HG02981 (cell line): ENCODE results near the gene CIPC.
A peak's percentile ranks its signal among the peaks of the same experiment; 100 is the strongest.

Experiments
- ATAC-seq: cut with Tn5 transposase; IDR thresholded peaks from one replicate; pipeline ENCODE4 v1.9.1; 2021; ENCODE audit warnings: mild to moderate bottlenecking, moderate library complexity; ENCODE audit not compliant: unreplicated experiment

CIPC gene

DNA sequence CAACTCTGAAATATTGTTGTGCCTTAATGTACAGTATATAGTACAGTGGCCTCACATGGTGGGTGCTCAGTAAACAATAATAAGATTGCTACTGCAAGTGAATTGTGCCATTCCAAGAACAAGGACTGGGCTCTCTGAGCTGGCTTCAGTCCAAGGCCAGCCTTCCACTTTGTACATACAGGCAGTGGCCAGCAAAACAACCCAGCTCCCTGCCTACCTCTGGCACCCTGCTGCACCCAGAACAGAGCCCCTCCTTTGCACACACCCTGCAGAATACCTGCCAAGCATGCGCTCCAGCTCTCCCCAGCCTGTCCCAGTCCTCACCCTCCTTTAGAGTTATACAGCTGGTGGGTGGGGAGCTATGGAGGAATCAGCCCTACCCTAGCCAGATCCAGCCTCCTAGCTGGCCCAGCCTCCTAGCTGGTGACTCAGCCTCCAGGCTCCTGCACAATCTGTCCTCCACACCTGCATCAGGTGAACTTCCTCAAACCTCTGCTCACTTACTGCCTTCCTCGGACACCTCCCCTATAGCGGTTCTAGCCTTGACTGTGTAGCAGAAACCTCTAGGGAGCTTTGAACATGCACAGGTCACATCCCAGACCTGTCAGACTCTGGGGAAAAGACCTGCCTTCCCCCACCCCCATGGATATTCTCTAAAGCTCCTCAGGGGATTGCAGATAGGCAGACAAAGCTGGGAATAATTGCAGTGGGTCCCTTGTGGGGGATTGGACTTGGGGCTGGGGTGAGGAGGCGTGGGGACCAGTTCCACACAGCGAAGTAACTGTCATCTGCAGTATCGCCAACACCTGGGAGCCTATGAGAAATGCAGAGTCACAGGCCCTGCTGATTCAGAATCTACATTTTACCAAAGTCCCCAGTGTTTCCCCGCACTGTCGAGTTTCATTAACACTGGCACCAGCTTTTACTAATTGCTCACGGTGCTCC is 25.6 kb downstream of the CIPC start:
- ATAC-seq = no peak

DNA sequence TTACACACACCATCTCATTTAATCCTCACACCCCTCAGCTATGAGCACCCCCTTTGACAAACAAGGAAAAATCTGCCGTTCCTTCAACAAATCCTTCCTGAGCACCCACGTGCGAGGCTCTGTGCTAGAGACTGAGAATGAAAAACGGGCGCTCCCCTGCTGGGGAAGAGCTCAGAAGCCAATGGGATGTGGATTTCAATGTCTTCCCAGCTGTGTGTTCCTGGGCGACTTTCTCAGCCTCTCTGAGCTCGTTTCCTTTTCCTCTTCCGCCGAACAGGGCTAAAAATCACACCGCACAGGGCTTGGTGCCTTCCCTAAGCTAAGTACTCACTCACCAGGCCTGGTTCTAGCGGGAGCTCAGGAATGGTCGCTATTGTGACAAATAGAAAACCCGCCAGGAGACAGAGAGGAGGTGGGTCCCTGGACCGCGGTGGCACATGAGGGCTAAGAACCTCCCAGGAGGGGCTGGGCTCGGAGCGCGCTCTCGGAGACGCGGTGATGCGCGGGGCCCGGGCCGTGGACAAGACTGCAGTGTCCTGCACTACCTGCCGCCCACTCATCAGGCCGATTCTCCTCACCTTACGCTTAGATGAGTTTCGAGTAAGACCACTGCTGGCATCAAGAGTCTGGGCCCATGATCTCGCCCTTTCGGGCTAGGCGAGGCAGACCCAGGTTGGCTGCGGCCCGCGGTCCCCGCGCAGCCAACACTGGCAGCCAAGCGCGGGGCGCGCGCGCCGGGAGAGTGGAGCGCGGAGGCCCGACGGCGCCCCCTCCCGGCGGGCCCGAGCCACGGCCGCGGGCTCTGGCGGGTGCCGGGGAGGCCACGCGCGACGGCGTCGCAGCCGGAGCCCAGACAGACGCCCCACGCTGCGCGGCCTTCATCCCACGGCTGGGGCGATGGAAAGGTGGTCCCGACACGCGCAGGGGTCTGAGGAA is 26.6 kb downstream of the CIPC start:
- ATAC-seq = no peak

DNA sequence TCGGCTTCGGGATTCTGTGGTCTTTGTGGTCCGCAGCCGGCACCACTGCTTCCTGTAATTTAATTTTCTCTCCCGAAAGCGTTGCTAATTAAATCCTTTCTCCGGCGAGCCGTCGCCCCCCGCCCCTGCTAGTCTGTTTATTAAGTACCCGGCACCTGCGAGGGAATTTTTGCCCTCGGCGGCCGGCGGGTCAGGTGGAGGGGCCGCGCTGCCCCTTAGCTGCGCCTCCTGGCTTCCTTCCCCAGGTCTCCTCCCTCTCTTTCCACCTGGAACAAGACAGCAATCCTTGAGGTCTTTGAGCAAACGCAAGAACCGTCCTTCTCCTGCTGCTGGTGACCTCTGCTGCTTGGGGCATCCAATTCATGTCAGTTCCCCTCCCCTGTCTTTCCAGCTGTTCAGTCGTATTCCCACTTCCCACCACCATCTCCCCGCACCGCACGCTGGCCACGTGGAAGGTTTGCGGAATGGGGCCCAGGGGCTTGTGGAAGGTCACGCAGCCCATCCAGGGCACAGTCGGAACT is 27.3 kb downstream of the CIPC start:
- ATAC-seq = no peak

DNA sequence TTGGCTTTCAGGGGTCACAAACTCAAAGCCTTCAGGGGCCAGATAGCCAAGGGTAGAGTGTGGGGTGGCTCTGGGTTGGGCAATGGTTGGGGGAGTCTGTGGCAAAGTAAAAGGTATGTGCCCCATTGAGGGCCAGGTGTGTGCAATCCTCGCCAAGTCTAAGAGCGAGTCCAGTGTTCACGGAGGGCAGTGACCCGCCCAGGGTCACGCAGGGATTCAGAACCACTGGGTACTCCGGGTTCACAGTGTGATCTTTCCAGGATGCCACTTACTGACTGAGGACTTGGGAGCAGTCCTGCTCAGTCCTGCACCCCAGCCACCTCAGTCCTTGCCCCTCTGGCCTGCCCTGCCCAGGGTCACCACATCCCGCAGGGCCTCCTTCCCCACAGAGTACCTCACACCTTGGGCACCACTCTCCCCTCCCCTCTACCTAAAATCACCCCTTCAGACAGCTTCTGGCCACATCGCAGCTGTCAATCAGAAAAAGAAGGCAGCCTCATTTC is 27.8 kb downstream of the CIPC start:
- ATAC-seq = no peak

DNA sequence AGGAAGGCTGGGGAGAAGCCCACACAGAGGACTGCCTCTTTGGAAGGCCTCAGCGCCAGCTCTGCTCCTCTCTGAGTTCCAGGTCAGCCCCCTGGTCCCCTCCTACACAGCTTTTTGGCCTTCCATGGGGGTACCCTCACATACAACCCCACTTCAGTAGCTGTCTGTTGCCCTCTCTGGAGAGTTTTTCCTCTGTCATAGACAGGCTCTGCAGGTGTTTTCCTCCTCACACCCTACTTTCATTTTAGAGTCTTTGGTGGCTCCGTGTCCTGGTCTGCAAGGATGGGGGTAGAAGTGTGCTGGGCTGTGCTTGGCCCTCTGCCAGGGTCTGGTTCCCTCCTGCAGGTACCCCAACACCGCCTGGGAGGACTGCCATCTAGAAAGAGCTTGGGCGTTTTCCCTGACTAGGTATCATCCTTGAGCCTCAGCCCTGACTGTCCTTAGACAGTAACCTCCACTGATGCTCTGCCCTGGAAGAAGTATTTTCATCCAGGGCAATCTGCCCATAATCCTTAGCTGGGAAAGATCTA is 28.5 kb downstream of the CIPC start:
- no peak for ATAC-seq

DNA sequence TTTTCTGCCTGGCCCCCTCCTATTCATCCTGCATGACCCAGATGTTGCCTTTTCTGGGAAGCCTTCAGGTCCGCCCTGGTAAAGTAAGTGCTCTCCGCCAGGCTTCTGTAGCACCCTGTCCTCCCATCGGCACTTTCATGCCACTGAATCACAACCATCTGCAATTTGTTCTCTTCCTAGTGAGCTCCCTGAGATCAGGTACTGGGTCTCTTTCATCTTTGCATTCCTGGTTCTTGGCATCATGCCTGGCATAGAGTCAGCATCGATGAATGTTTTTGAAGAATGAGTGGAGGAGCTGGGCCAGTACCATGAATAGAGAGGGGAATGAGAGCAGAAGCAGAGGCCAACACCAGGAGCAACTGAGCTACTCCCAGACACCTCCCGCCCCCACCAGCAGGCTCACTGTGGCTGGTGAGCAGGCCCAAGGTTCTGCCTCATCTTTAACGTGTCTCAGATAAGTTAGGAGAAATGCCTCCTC is 30.4 kb downstream of the CIPC start:
- ATAC-seq = no peak

DNA sequence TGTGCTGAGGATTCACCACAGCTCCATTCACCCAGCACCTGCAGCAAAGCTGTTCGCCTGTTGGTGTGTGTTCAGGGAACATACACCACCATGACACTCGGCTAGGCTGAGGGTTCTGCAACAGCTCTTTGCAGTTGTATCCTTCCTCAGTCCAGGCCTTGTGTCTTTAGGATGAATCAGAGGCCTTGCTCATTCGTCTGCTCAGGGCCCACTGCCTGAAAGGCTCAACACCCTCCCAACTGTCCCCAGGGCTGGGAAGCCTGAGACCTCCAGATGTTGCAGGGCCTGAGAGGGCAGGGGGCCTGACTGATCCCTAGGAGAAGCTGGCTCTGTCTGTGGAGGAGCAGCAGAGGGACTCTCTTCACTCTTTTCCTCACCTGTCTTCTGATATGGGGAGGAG is 32.3 kb downstream of the CIPC start:
- no peak for ATAC-seq

DNA sequence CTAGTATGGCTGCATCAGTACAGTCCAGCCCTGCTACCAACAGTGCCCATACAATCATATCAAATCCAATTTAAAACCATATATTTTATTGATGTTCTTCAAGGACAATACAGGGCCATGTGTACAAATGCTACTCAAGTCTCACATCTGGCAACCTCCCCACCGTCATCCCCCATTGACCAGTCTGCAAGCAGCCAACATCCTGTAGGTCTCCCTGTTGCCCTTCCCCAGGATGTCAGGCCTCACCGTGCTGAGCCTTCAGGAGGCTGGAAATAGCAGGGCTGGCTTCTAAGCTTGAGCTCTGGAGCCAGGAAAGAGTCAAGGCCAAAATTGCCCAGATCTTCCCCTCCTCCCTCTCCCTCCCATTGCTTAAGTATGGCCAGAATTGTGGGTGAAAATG is 33.1 kb downstream of the CIPC start:
- ATAC-seq = no peak

DNA sequence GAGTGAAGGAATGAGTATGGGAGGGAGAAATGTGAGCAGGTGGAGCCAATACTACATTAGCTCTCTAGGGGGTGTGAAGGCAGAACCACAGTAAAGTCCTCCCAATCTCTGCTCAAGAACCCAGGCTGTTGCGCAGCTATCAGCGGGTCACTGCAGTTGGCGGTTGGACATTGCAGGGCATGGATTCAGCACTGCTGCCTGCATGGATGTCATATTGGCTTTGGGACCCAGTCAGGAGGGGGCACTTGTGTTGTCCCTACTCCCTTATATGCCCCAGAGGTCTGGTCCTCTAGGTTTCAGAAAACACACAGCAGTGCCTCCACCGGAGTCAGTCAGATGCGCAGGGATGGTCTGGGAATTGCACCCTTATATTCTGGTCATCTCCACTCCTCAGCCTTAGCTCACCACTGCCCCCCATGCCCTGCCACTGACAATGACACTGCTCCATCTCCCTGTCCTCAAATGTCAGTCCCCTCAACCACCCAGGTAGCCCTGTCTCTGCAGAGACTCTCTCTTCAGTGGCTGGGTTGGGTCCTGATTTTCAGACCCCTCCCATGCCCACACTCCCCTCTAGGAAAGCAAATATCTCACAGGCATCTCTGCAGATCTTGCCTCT is 33.9 kb downstream of the CIPC start:
- ATAC-seq = no peak

DNA sequence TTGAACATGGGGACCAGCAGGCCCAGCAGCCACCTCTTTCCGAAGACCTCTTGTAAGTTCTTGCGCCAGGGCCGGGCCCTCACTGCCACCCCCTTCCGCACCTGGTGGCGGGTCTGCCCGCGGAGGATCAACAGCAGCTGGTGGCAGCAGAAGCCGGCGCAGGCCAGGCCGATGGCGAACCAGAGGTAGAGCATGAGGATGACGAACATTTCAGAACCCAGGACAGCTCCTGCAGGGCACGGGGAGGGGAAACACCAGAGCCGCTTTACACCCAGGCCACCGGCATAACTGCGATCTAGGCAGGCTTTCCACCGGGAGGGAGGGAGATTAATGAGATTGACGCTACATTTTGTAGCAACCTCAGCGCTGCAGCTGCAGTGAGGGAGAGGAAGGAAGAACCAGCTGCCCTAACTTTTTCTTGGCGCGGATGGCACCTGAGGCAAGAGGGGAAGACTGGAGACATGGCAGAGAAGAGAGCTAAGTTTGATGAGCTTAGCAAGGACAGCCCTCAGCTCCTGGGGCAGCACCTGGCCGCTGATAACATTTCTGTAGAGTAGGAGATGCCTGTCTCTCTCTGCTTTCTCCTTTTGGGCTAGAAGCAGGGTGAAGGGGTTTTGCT is 35.8 kb downstream of the CIPC start:
- ATAC-seq = peak; percentile 75

DNA sequence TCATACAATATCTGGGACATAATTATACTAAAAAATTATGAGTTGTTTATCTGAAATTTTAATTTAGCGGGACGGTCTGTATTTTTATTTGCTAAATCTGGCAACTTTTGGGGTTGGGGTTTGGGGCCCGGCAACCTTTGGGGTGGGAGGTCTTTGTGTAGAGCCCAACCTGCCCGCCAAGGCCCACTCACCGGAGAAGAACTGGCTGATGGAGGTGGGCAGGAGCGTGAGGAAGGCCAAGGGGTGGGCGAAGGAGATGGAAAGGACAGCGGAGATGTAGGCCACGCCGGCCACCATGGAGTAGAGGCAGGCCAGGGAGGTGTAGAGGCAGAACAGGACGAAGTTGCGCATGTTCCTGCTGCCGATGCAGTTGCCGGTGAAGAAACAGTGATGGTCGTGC is 41.0 kb downstream of the CIPC start:
- no peak for ATAC-seq

DNA sequence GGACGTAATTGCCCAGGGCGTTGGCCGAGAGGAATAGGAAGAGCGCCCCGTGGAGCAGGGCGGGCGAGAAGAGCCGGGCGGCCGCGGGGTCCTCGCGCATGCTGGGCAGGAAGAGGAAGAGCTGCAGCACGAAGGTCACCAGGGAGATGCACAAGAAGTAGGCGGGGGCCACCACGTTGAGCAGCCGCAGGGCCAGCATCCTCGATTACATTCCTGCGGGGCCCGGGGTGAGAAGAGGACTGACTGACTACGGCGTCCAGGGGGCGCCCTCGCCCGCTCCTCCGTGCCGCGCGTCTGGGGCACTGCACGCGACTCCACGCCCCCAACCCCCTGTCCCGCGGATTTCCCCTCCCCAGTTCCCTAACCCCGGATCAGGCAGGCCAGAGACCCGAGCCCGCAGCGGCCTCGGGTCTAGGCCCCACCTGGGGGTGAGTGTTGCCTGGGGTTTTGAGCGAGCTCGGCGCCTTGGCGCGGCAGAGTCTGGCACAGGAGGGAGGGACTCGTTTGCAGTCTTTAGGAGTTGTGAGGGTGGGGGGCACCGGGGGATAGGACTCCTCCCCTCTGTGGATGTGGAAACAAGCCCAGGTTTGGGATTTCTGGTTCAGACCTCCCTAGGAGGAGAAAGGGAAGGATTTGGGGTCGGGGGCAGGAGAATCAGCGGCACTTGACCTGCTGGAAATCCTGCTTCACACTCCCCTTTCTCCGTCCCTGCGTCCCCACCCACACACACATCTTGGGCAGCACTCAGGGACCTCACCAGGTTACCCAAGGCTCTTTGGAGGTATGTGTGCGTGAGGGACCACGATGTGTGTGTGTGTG is 41.7 kb downstream of the CIPC start:
- ATAC-seq = no peak

DNA sequence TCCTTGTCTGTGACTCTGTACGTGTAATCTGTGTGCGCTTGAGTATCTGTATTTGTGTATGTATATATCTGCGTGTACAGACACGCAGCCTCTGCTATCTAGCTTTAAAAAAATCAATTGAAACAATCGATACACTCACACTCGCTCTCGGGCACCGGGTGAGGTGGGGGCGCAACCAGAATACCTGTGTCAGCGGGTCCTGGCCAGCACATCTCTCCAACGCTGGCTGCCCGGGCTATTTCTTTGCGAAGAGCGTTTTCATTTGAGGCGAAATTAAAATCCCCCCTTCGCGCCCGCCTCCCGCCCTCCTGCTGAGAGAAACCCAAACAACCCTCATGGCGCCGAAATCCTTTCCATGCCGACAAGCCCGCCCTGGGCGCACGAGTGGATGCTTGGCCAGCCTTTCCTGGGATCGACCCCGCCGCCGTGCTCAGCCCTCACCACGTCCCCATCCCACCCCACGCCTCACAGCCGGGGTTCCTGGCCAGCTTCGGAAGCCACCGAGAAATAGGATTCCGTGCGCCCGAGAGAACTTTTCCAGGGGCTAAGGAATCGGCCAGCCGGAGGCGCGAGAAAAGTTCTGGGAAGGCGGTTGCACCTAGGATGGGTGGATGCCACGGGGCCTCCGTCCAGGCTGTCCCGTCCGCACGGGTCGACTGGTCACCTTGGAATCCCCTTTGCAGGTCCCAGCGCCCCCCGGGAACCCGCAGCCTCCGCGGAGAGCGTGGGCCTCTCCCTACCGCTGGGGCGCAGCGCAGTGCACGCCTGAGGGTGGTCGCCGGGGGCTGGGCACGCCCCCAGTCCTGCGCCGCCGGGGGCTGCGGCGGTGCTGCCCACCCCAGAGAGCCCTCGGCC is 42.5 kb downstream of the CIPC start:
- ATAC-seq = no peak

DNA sequence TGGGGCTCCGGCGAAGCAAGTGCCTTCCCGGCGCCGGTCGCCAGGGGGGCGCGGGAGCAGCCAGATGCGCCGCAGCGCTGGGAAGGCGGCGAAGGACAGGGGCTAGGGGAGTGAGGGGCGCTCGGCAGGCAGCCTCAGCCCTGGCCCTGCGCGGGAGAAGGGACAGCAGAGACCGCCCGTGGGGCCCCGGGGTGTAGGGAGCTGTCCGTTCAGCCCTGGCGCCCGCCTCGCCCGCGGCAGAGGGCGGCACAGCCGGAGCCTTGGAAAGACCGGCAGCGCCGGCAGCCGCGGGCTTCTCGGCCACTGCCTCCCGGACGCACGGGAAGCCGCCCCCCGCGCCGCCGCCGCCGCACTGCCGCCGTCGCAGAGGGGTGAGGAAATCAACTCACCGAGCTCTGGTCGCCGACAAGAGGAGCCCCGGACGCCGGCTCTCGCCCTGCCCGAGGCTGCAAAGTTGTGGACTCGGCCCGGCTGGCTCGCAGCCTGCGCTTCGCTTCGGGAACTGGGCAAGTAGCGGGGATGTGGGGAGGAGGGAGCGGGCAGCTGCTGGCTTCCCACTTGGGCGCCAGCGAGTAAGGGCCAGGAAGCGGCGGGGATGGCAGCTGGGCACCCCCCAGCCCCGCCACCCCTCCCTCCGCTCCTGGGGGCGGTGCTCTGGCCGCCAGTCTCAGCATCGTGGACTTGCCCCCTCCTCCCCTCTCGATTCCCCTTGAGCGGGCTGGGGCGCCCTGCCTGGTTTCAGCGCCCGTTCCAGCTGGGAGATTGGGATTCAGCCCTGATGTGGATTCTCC is 43.4 kb downstream of the CIPC start, which contains the start of gene ZDHHC22:
Gene ZDHHC22 (minus strand): TSS at position 578 of the 791 bp plus-strand sequence. CDS start 2,053 bp downstream, outside the sequence.
- ATAC-seq = no peak

DNA sequence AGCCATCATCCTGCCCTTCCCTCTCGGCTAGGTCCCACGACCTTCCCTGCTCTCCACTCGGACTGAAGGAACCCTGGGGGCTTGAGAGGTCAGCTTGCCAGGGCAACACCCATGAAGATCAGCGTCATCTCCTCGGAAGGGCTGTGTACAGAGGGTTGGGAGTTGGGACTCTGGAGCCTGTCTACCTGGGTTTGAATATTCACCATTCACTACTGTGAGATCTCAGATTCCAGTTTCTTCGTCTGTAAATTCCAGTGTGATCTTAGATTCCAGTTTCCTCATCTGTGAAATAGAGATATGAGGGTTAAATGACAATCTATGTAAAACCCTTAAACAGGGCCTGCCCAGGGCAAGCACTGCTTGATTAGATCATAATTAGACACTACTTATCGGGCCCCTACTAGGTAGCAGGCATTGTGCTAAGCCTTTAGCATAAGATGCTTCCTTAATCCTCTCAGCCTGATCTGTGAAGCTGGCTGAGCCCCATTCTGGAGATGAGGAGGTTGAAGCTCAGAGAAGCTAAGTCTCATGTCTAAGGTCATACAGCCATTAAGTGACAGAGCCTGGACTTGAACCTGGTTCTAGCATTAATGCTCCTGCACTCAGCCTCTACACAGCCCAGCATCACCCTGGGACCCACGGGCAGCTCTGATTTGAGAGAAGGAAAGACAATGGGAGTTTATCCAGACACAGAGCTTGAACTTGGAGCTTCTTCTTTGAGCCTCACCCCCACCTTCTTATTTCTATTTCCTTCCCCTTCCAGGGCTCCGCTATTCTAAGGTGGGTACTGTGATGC is 44.1 kb downstream of the CIPC start:
- no peak for ATAC-seq

DNA sequence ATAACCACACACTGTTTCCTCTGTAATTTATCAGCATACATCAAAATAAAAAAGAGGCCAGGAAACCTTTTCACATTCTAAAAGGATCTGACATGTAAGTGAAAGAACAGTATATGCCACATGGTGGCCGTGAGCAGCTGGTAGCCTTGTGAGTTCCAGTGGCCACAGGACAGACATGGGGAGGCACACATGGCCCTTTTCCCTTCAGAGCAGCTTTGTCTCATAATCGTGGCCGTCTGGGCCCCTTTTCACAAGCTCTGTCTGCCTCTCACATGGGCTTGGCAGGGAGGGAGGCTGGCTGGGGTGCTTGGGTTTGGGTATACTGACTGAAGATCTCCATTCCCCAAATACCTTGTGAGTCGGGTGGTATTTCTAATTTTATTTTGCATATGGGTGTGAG is 45.0 kb downstream of the CIPC start:
- no peak for ATAC-seq
